Mesenchymal stem cell (in vitro differentiated cells and primary cell): ENCODE results near the gene SLC25A26.

Experiments used
- DNase-seq: peaks from one replicate; pipeline ENCODE4 v3.0.0-alpha.2; 2013
- H2AFZ ChIP-seq: one replicate; pipeline ENCODE4 v1.6.1; 2013; ENCODE audit warnings: low read depth, mild to moderate bottlenecking, control low read depth, inconsistent platforms, low read length, moderate library complexity
- H2AK5ac ChIP-seq: 2 replicates; pipeline ENCODE4 v1.6.1; 2013; ENCODE audit warnings: low read length, moderate library complexity, mild to moderate bottlenecking, inconsistent platforms; ENCODE audit not compliant: severe bottlenecking
- H2BK120ac ChIP-seq: one replicate; pipeline ENCODE4 v1.6.1; 2013; ENCODE audit warnings: low read depth, mild to moderate bottlenecking, inconsistent platforms, low read length, moderate library complexity
- H2BK12ac ChIP-seq, 2 experiments: one replicate each; pipeline ENCODE4 v1.6.1; 2013; ENCODE audit warnings: inconsistent platforms in 2 of 2, low read length in 2 of 2, mild to moderate bottlenecking in 2 of 2, moderate library complexity in 2 of 2, control low read depth in 1 of 2
- H2BK15ac ChIP-seq: one replicate; pipeline ENCODE4 v1.6.1; 2013; ENCODE audit warnings: mild to moderate bottlenecking, low read depth, inconsistent platforms; ENCODE audit not compliant: poor library complexity, severe bottlenecking
- H2BK5ac ChIP-seq: 2 replicates; pipeline ENCODE4 v1.6.1; 2013; ENCODE audit warnings: low read depth, mild to moderate bottlenecking, low read length, control low read depth, inconsistent platforms; ENCODE audit not compliant: poor library complexity, severe bottlenecking
- H3K14ac ChIP-seq, 2 experiments: one replicate each; pipeline ENCODE4 v1.6.1; 2013; ENCODE audit warnings: inconsistent platforms in 2 of 2, low read length in 2 of 2, control low read depth in 1 of 2, mild to moderate bottlenecking in 1 of 2, moderate library complexity in 1 of 2
- H3K18ac ChIP-seq, 2 experiments: one replicate each; pipeline ENCODE4 v1.6.1; 2013; ENCODE audit warnings: inconsistent platforms in 2 of 2, low read length in 2 of 2, control low read depth in 1 of 2, low read depth in 1 of 2, mild to moderate bottlenecking in 1 of 2
- H3K23ac ChIP-seq, 2 experiments: one replicate each; pipeline ENCODE4 v1.6.1; 2013; ENCODE audit warnings: inconsistent platforms in 2 of 2, low read length in 2 of 2, mild to moderate bottlenecking in 2 of 2, moderate library complexity in 2 of 2, control low read depth in 1 of 2
- H3K27ac ChIP-seq: 2 replicates; pipeline ENCODE4 v1.5.1; 2013; ENCODE audit warnings: mild to moderate bottlenecking, moderate library complexity, low read length, control low read depth, inconsistent platforms; ENCODE audit not compliant: poor library complexity, severe bottlenecking
- H3K27me3 ChIP-seq, 2 experiments: 2 replicates each; pipeline versions ENCODE4 v1.6.1 to v1.7.0; 2013; ENCODE audit warnings: low read length in 2 of 2, mild to moderate bottlenecking in 2 of 2, moderate library complexity in 2 of 2, control low read depth in 1 of 2, inconsistent platforms in 1 of 2; ENCODE audit not compliant: control insufficient read depth in 1 of 2, insufficient read depth in 1 of 2
- H3K36me3 ChIP-seq, 2 experiments: 2 replicates each; pipeline versions ENCODE4 v1.6.1 to v1.7.0; 2013; ENCODE audit warnings: low read length in 2 of 2, control low read depth in 1 of 2, inconsistent platforms in 1 of 2, low read depth in 1 of 2, mild to moderate bottlenecking in 1 of 2; ENCODE audit not compliant: insufficient read depth in 2 of 2, control insufficient read depth in 1 of 2
- H3K4ac ChIP-seq, 2 experiments: one replicate each; pipeline ENCODE4 v1.6.1; 2013; ENCODE audit warnings: inconsistent platforms in 2 of 2, low read length in 2 of 2, mild to moderate bottlenecking in 2 of 2, moderate library complexity in 2 of 2, control low read depth in 1 of 2, low read depth in 1 of 2
- H3K4me1 ChIP-seq: 2 replicates; pipeline ENCODE4 v1.6.1; 2013; ENCODE audit warnings: low read depth, low read length, control low read depth; ENCODE audit not compliant: control insufficient read depth, insufficient read depth
- H3K4me2 ChIP-seq: 2 replicates; pipeline ENCODE4 v1.6.1; 2013; ENCODE audit warnings: low read length, mild to moderate bottlenecking, inconsistent platforms; ENCODE audit not compliant: poor library complexity, severe bottlenecking
- H3K4me3 ChIP-seq, 2 experiments: 2 replicates each; pipeline versions ENCODE4 v1.5.1 to v1.7.0; 2013; ENCODE audit warnings: low read length in 2 of 2, mild to moderate bottlenecking in 2 of 2, control low read depth in 1 of 2, low read depth in 1 of 2; ENCODE audit not compliant: insufficient read depth in 1 of 2
- H3K79me1 ChIP-seq: replicated peaks from 2 replicates; pipeline ENCODE4 v1.6.1; 2013; ENCODE audit warnings: mild to moderate bottlenecking, control low read depth, low read length, inconsistent platforms; ENCODE audit not compliant: poor library complexity, severe bottlenecking
- H3K9ac ChIP-seq: 2 replicates; pipeline ENCODE4 v1.7.0; 2013; ENCODE audit warnings: mild to moderate bottlenecking, low read length, moderate library complexity
- H3K9me3 ChIP-seq: 2 replicates; pipeline ENCODE4 v1.7.0; 2013; ENCODE audit warnings: mild to moderate bottlenecking, low read length; ENCODE audit not compliant: control insufficient read depth
- H4K8ac ChIP-seq: one replicate; pipeline ENCODE4 v1.6.1; 2013; ENCODE audit warnings: inconsistent platforms, mild to moderate bottlenecking, low read length, moderate library complexity
- H4K91ac ChIP-seq: one replicate; pipeline ENCODE4 v1.6.1; 2013; ENCODE audit warnings: mild to moderate bottlenecking, low read length, inconsistent platforms
- WGBS: methylation state at CpG from one replicate; pipeline ENCODE4 v1.1.7; 2013; ENCODE audit warnings: mixed read lengths; 5-methylcytosine and 5-hydroxymethylcytosine counted together

Gene SLC25A26

DNA sequence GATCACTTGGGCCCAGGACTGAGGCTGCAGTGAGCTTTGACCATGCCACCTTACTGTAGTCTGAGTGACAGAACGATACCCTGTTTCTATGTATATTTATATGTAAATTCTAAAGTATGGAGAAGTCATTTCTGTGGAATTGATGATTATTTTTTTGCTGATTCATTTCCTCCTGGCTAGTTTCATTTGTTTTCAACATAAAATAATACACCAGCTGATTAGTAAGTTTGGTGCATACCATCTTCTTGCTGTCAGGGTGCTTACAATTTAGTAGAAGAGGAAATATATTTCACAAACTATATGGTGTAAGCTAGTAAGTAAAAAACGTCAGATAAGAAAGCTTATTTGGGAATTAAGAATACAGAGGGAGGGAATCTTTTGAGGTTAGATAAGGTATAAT, 36.0 kb downstream of the SLC25A26 start:
- Histone ChIP-seq H3K36me3 (no peaks in the 10 kb centered on the region), H2BK5ac (no peak overlapping the region), H3K9ac (no peak overlapping the region), H3K14ac (no peak overlapping the region), H2BK120ac (no peak overlapping the region), H4K8ac (no peak overlapping the region), H3K9me3 (no peaks in the 10 kb centered on the region), H3K4me1 (peaks cover 5% of the 10 kb centered on the region), H3K4me3 (no peak overlapping the region), H2BK12ac (no peak overlapping the region), H3K4ac (no peak overlapping the region), H2AFZ (no peak overlapping the region), H3K27ac (no peak overlapping the region), H3K18ac (no peak overlapping the region), H3K27me3 (no peaks in the 10 kb centered on the region), H4K91ac (no peak overlapping the region), H2BK15ac (no peak overlapping the region), H3K23ac (no peak overlapping the region), H2AK5ac (no peak overlapping the region), H3K79me1 (peaks cover 13% of the 10 kb centered on the region), H3K4me2 (no peak overlapping the region)
- no CpG with 5 or more reads among the region's 2 CpGs for WGBS
- DNase-seq: no peak

DNA sequence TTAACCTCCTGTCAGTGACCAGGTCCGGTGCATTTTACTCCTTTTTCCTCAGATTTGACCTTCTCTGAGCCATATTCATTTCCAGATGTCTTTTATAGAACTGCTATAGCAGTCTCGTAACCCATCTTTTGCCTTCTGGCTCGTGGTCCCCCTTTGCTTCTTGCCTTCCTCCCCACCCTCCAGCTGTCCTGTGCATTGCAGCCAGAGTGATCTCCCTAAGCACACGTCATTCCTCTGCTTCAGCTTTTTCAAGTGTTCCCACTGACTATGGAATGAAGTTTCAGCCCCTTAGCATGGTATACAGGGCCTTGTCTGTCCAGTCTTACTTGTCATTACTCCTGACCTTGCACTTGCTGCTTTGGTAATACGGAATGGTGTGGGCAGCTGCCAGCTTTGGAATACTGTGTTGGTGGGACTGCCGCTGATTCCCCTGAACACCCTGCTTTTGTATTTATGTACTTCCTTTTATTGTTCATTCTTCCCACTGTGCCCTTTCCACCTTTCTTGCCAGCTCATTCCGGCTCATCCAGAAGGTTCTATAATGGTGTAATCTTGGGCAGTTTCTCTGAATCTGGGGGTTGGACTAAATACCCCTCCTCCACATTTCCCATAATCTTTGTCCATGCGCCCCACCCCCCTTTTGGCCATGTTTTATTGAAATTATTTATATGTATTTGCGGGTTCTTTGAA, 38.9 kb downstream of the SLC25A26 start:
- DNase-seq: no peak
- 93% methylated on average over 7 of the region's 9 CpGs for WGBS
- Histone ChIP-seq H3K23ac (no peak overlapping the region), H3K4me2 (no peak overlapping the region), H2BK15ac (no peak overlapping the region), H2BK12ac (no peak overlapping the region), H2AFZ (no peak overlapping the region), H3K9me3 (no peaks in the 10 kb centered on the region), H3K27ac (no peak overlapping the region), H3K4ac (no peak overlapping the region), H2BK120ac (no peak overlapping the region), H2AK5ac (no peak overlapping the region), H3K79me1 (peaks cover 10% of the 10 kb centered on the region), H4K8ac (no peak overlapping the region), H2BK5ac (no peak overlapping the region), H4K91ac (no peak overlapping the region), H3K4me3 (no peak overlapping the region), H3K14ac (no peak overlapping the region), H3K36me3 (peaks cover 0 to 9% of the 10 kb centered on the region in 2 experiments), H3K27me3 (no peaks in the 10 kb centered on the region), H3K4me1 (peaks cover 5% of the 10 kb centered on the region), H3K18ac (no peak overlapping the region), H3K9ac (no peak overlapping the region)

DNA sequence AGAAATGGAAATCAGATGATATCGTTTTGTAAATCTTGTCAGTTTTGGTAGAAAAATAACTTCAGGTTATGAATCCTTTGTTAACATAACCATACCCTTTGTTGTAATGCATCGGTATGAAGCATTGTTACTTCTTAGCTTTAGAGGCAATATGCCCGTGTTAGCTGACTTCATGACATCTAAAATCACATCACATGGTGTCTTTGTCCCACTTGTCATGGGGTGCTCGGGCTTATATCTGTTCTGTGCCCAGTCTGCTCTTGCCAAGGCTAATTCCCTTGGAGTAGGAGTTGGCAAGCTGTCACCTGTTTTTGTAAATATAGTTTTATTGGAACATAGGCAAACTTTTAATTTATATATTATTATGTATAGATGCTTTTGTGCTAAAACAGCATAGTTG, 39.6 kb downstream of the SLC25A26 start:
- Histone ChIP-seq H3K18ac (no peak overlapping the region), H2BK120ac (no peak overlapping the region), H3K4me3 (no peak overlapping the region), H3K79me1 (peaks cover 10% of the 10 kb centered on the region), H3K9me3 (no peaks in the 10 kb centered on the region), H3K14ac (no peak overlapping the region), H3K9ac (no peak overlapping the region), H3K4me2 (no peak overlapping the region), H2AK5ac (no peak overlapping the region), H4K91ac (no peak overlapping the region), H3K4me1 (peaks cover 5% of the 10 kb centered on the region), H3K36me3 (peaks cover 0 to 9% of the 10 kb centered on the region in 2 experiments), H3K23ac (no peak overlapping the region), H4K8ac (no peak overlapping the region), H2BK5ac (no peak overlapping the region), H3K27me3 (no peaks in the 10 kb centered on the region), H3K27ac (no peak overlapping the region), H3K4ac (no peak overlapping the region), H2BK15ac (no peak overlapping the region), H2AFZ (no peak overlapping the region), H2BK12ac (no peak overlapping the region)
- DNase-seq: no peak
- 92% methylated on average over 3 of the region's 4 CpGs for WGBS

DNA sequence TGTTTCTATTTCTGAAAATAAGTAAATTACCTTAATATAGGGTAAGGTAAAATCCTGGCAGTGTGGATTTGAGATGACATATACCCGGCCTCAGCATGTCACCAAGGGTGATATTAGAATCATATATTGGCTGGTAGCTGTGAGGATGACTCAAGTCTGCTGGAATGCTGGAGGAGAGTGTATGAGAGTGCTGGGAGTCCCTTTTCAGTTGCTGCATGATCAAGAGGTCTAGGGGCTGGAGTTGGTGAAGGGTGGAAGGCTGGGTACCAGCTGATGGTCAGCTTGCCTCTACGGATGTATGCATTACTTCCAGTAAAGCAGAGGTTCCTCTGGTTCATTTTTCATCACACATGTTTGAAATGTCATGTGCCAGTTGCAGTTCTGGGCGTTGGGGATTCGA, 40.6 kb downstream of the SLC25A26 start:
- no peak overlapping the region for H3K14ac ChIP-seq
- no peak overlapping the region for H2BK12ac ChIP-seq
- H2BK120ac ChIP-seq: no peak overlapping the region
- no peaks in the 10 kb centered on the region for H3K9me3 ChIP-seq
- H3K4me3 ChIP-seq: no peak overlapping the region
- H3K36me3 ChIP-seq: peaks cover 0 to 9% of the 10 kb centered on the region in 2 experiments
- no peak overlapping the region for H3K4me2 ChIP-seq
- no peak overlapping the region for H3K23ac ChIP-seq
- no peak overlapping the region for H4K91ac ChIP-seq
- no peak overlapping the region for H3K27ac ChIP-seq
- no peaks in the 10 kb centered on the region for H3K27me3 ChIP-seq
- no peak overlapping the region for H2AK5ac ChIP-seq
- H4K8ac ChIP-seq: no peak overlapping the region
- H3K79me1 ChIP-seq: peaks cover 10% of the 10 kb centered on the region
- no peak overlapping the region for H3K4ac ChIP-seq
- peaks cover 5% of the 10 kb centered on the region for H3K4me1 ChIP-seq
- DNase-seq: peak; percentile 15
- no peak overlapping the region for H3K18ac ChIP-seq
- 88% methylated on average over 4 of the region's 4 CpGs for WGBS
- no peak overlapping the region for H2AFZ ChIP-seq
- no peak overlapping the region for H3K9ac ChIP-seq
- H2BK15ac ChIP-seq: no peak overlapping the region
- H2BK5ac ChIP-seq: no peak overlapping the region
